Left lobe of liver (tissue), 2 donors: ENCODE results near the gene LRIF1. TPM values are rescaled to one million over a fixed set of nuclear protein-coding genes. Genes with fewer than 3 reads are reported as not detected.
"Not testable (repeated sequence)": the region's sequence is repeated elsewhere in the genome, so short reads cannot be mapped to it uniquely, and the experiment has no call there.

Experiments
- ATAC-seq: fragments of 200-7000 bp; cut with Tn5 transposase; one replicate; pipeline ENCODE4 v1.9.1; 2020; ENCODE audit warnings: mild to moderate bottlenecking, moderate library complexity
- DNase-seq: peaks from one replicate; pipeline ENCODE4 v3.0.0-alpha.2; 2020; ENCODE audit warnings: low spot score
- total RNA-seq: library from RNA; stranded (reverse); gene quantifications from one replicate; pipeline ENCODE4 v1.2.1, GENCODE V29; 2021
- donor health status: DM: no; HTN: no; CAD: no; lungs with moderate emphysema.
- donor health status: DM: no; HTN: yes; CAD: no.

LRIF1 gene
- total RNA-seq, 1 donor from 2014 or later, result 4.0 TPM

DNA sequence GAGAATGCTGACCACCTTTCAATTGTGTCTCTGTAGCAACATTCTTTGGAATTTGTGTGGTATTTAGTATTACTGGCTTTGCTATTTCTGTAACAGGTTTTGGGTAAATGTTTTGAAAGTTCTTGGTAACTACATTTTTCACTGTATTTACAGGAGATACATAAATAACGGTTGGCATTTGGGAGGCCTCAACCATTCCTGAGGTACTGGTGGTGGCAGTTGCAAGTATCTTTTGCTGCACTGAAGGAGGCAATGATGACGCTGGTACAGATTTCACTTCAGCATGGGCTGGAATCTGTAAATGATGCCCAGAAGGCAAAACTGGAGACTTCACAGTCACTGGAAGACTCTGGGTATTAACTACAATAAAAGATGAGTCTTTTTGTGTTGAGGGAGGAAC lies 11.7 kb downstream of the LRIF1 start:
- ATAC-seq, result no peak
- DNase-seq, result no peak

DNA sequence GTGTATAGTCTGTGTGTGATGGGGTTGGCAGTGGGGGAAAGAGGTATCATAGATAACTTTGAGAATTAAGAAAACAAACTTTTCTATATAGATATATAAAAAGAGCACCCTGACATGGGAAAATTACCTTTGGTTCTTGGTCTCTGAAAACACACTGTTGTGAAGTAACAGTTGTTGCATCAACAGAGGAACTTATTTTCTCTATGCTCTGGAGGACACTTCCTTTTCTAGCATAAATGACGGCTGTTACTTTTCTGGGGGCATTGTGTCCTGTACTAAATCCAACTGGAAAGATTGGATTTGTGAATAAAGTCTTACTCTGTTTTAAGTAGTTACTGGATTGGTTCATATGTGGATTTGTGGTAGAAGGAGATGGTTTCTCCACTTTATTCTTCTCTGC lies 12.6 kb downstream of the LRIF1 start:
- no peak for ATAC-seq

DNA sequence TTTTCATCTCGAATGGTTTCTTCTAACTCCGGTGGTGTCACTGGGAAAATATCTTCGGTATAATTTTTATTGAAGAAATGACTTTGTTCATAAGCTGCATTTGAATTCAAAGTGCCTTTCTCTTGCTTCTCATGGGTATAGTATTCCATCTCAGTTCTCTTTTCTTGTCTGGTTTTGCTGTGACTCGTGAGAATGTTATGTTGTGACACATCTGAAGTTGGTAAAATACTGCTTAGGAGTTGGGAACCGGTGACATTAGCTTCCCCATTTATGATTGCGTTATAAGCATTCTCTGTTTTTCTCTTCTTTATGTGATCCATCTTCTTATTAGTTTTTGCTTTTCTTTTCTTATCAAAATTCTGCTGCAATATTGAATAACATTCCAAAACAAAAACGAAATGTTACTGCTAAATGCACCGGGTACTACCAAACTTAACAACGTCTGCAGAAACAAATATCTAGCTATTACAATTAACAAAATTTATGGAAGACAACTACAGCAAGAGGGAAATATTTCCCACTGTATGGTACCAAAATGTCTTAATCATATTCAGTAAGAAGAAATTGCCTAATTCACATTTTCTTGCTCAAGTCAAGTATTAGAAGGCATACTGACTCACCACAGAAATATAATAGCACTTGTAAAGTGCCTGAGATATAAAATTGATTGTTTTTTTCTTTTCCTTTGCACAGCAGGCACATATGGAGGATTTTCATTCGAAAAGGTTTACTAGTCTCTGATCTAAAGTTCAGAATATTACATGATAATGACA lies 15.5 kb downstream of the LRIF1 start:
- ATAC-seq, result no peak
- no peak for DNase-seq

More for the DNA sequence above, 12.6 kb downstream of the LRIF1 start:
- no peak for DNase-seq

DNA sequence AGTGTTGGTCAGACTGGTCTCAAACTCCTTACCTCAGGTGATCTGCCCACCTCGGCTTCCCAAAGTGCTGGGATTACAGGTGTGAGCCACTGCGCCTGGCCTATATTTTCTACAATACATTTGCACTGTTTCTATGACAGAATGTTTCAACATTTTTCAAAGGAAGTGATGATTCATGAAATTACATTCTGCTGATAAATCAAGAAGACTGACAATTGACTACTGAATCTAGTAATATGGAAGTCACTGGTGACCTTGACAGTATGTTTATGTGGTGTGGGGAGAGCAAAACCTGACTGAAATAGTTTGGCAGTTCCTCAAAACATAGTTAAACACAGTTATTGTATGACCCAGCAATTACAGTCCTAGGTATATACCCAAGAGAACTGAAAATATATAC lies 18.1 kb downstream of the LRIF1 start:
- DNase-seq (no peak), ATAC-seq (no peak)

DNA sequence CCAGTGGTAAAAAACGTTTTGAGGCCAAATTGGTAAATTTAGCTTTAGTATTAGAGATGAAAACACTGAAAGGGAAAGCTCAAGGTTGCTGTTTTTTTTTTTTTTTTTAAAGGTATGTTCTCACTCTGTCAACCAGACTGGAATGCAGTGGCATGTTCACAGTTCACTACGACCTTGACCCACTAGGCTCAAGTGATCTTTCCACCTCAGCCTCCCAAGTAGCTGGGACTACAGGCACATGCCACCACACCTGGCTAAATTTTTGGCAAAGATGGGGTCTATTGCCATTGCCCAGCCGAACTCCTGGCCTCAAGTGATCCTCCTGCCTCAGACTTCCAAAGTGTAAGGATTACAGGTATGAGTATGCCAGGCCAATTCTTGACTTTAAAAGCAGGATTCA lies 18.9 kb downstream of the LRIF1 start:
- DNase-seq (no peak), ATAC-seq (no peak)

DNA sequence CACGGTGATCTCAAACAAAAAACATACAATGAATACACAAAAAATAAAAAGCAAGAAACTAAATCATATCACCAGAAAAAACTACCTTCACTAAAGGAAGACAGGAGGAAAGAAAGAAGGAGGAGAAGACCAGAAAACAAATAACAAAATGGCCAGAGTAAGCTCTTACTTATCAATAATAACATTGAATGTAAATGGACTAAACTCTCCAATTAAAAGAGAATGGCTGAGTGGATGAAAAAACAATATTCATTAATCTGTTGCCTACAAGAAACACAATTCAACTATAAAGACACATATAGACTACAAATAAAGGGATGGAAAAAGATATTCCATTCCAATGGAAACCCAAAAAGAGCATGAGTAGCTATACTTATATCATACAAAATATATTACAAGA lies 27.2 kb downstream of the LRIF1 start:
- no peak for ATAC-seq
- no peak for DNase-seq

DNA sequence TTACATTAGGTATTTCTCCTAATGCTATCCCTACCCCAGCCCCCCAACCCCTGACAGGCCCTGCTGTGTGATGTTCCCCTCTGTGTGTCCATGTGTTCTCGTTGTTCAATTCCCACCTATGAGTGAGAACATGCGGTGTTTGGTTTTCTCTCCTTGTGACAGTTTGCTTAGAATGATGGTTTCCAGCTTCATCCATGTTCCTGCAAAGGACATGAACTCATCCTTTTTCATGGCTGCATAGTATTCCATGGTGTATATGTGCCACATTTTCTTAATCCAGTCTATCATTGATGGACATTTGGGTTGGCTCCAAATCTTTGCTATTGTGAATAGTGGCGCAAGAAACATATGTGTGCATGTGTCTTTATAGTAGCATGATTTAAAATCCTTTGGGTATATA lies 32.6 kb downstream of the LRIF1 start:
- ATAC-seq, DNase-seq: not testable (repeated sequence)

DNA sequence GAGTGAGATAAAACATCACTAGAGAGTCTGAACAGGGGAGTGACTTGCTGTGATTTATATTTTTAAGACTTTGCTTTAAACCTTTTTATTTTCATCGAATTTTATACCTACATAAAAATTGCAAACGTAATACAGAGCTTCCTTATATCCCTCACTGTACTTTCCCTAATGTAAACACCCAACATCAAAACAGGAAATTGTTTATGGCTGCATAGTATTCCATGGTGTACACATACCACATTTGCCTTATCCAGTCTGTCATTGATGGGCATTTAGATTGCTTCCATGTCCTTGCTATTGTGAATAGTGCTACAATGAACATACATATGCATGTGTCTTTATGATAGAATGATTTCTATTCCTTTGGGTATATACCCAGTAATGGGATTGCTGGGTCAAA lies 34.8 kb downstream of the LRIF1 start:
- DNase-seq (no peak), ATAC-seq (no peak)

DNA sequence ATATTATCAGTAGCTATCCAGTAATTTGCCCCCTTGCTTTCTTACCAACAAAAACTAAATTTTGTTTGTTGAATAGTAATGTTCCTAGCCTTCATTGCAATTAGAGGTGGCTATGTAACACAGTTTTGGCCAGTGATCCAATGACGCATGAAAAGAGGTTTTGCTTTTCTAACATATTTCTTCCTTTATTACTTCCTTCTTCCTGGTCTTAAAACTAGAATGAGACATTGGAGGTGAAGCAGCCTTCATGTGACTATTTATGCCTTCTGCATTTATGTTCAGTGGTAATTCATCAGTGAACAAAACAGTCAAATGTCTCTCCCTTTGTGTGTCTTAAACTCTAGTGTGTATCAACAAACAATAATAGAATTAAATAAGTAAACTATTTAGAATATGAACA lies 35.5 kb downstream of the LRIF1 start:
- ATAC-seq (no peak), DNase-seq (no peak)

DNA sequence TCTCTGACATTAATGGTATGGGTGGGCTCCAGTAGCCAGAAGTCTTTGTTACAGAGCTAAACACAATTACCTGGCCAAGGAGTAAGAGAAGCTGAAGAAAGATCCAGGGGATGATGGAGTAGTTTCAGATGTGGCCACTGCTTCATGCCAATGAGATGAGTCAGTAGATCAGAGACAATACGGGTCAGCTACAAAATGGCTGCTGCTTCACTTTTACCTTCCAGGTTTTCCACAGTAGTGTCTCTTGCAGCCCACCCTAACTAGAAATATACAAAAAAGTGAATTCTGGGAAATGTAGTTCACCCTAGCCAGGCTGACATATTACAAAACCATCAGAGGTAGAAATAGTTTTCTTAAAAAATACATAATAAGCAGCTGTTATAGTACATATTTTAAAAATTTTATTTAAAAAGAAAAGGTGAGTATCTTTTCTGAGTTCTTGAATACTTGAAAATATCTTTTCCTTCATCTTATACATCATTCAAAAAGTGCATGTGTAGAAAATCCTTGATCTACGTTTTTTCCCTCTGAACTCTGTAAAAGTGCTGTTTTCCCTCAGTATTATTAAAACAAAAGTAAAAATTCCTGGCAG lies 36.1 kb downstream of the LRIF1 start:
- DNase-seq, result no peak
- ATAC-seq, result no peak

DNA sequence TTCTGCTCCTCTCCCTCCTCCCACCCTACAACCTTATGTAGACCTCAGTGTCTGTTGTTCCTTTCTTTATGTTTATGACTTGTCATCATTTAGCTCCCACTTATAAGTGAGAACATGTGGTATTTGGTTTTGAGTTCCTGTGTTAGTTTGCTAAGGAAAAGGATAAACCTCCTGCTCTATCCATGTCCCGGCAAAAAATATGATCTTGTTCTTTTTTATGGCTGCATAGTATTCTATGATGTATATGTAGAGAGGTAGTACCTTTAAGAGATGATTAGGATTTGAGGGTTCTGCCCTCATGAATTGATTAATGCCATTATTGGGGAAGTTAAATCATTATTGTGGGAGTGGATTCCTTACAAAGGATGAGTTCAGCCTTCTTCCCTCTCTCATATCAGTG lies 41.8 kb downstream of the LRIF1 start:
- DNase-seq (no peak), ATAC-seq (no peak)

DNA sequence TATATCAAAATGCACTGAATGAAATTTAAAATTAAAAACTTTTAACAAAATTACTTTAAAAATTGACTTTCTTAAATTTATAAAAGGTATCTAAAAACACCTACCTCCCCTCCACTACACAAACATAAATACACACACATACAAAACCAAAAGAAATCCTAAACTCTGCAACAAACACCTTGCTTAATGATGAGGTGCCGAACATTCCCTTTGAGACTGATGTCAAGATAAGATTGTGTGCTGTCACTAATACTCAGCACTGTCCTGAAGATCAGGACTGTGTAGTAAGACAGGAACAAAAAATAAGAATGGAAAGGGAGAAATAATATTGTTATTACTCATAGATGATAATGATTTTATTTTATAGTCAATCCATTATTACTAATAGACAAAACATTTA lies 45.7 kb downstream of the LRIF1 start:
- no peak for DNase-seq
- ATAC-seq, result no peak

DNA sequence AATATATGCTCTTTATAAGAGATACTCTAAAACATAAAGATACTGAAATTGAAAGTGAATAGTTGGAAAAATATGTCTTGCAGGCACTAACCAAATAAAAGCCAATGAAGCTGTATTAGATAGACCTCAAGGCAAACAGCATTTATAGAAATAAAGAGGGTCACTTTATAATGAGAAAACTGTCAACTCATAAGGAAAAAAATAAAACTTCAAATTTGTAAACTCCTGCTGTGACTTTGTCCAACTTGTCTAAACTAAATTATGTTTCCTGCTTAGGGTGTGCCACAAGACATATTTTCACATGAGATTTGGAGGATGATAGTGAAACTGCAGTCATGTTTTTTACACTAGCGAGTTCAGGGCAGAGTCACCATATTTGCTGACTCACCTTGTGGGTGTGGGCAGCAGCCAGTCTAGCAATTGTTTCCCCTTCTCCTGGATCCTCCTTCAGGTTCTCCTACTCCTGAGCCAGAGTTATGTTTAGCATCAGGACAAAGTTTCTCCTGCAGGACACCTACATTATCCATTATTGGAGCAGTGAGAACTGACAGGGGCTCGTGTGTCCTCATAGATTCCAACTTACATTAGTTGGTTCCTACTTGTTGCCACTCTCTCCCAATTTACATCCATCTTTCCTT lies 46.9 kb downstream of the LRIF1 start:
- no peak for ATAC-seq

DNA sequence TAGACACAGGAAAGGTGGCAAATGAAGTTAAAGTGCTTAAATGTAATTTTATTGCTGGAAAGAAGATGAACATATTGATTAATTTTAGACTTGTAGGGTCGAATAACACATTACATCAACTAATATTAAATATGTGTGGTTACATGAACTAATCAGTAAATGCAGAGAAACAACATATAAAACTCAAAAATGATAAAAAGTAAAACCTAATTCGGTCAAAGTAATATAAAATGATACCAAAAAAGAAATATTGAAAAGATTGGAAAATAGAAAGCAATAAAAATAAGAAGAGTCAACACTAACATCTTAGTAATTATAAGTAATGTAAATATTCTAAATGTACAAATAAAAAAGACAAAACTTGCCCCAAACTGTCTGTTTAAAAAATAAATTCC lies 47.5 kb downstream of the LRIF1 start:
- DNase-seq (no peak), ATAC-seq (no peak)

More for the DNA sequence above, 46.9 kb downstream of the LRIF1 start:
- no peak for DNase-seq

DNA sequence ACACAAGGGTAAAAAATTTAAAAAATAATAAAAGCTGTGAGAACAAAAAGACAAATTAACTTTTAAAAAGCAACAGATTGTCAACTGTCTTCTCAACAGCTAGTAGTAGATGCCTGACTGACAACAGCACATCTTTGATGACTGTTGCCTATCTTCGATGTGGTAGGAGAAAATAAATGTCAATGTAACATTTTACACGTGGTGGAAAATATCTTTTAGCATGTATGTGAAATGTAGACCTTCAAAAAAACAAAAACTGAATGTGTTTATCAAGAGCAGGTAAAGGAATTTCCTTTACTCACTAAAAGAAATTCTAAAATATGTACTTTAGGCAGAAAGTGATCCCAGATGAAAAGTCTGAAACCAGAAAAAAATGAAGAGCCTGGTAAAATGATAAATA lies 47.9 kb downstream of the LRIF1 start:
- ATAC-seq, result no peak

DNA sequence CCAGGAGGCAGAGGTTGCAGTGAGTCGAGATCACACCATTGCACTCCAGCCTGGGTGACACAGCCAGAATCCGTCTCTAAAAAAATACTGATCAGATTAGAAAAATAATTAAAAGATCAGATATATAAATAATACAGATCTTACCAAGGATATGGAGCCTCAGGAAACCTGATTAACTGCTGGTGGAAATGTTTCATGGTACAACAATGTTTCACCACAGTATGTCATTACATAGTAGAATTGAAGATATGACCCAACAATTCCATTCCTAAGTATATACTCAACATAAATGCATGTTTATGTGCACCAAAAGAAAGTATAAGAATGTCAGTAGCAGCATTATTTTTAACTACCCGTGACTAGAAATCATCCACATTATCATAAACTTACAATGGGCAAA lies 49.0 kb downstream of the LRIF1 start:
- ATAC-seq, result no peak
- DNase-seq, result no peak

More for the DNA sequence above, 47.9 kb downstream of the LRIF1 start:
- DNase-seq, result no peak

DNA sequence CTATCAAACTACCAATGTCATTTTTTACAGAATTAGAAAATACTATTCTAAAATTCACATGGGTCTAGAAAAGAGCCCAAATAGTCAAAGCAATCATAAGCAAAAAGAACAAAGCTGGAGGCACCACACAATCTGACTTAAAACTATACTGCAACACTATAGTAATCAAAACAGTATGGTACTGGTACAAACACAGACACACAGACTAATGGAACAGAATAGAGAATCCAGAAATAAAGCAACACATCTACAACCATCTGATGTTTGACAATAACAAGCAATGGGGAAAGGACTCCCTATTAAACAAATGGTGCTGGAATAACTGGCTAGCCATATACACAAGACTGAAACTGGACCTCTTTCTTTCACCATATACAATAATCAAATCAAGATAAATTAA lies 50.9 kb downstream of the LRIF1 start:
- DNase-seq (no peak), ATAC-seq (no peak)

DNA sequence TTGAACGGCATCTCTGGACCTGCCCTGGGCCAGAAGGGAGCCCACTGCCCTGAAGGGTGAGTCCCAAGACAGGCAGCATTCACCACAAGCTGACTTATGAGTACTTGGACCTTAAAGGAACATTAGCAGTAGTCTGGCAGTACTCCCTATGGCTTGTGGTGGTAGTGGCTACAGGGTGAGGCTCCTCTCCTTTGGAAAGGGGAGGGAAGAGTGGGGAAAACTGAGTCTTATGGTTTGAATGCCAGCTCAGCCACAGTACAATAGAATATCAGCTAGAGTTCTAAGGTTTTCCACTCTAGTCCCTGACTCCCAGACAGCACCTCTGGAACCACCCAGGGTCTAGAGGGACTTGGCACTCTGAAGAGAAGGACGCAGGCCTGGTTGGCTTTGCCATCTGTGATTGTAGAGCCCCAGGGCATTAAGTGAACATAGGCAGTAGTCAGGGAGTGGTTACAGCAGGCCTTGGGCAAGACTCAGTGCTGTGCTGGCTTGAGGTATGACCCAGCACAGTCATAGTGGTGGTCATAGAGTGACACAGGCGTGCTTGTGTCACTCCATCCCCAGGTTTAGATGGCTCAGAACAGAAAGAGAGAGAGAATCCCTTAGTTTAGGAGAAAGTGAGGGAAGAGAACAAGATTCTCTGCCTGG lies 59.7 kb downstream of the LRIF1 start:
- no peak for ATAC-seq
- no peak for DNase-seq

DNA sequence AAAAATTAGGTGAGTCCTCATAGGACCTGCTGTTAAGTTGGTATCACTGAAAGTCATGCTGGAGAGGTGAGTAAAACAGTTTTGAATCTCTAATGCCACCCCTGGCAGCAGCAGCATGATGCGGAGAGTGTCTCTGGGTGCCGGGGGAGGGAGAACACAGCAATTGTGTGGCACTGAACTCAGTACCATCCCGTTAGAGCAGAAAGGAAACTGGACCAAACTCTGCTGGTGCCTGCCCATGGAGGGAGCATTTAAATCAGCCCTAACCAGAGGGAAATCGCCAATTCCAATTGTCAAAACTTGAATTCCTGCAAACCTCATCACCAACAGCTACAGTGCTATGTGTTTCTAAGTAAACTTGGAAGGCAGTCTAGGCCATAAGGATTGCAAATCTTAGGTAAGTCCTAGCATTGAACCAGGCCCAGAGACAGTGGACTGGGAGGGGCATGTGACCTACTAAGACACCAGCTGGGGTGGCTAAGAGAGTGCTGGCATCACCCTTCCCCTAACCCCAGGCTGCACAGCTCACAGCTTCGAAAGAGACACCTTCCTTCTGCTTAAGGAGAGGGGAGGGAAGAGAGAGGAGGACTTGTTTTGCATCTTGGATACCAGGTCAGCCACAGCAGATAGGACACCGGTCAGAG lies 60.8 kb downstream of the LRIF1 start:
- DNase-seq (no peak), ATAC-seq (no peak)

DNA sequence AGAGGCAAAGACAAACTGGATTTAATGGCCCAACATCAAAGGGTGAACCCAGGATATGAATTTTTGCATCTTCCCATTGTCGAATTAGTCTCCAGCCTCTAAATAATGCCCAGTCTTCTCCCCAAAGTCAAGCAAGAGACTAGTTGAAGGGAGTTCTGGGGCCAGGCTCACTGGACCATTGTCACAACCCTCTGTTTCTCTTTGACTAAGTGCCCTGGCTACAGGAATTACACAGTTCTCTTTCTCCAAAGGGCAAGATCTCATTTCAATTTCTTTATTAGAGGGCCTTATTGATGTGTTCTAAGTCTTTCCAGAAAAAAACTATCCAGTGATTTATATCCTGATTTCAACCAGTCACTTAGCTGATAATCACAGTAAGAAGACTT lies 64.3 kb downstream of the LRIF1 start:
- DNase-seq (no peak), ATAC-seq (no peak)

DNA sequence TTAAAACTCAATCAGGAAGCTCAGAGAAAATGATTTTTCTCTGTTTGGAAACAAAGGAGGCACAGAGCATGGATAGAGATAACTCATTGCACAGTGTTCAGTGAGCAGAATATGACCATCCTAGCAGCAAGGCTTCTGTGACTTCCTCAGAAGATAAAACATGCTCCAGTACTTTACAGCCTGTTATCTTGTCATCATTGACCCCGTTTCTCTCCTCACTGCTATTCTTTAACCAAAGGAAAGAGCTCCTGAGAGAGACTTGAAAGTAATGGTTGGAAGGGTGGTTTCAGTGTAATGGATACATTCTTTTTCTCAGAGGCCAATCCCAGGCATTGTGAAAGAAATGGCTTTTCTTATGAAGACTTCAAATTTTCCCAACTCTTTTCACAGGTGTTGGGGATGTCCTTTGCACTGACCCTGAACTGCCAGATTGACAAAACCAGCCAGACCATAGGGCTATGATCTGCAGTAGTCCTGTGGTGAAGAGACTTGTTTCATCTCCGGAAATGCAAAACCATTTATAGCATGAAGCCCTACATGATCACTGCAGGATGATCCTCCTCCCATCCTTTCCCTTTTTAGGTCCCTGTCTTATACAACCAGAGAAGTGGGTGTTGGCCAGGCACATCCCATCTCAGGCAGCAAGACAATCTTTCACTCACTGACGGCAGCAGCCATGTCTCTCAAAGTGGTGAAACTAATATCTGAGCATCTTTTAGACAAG lies 64.8 kb downstream of the LRIF1 start:
- no peak for ATAC-seq
- DNase-seq, result no peak
